Breast epithelium (tissue), 3 donors: ENCODE measurements around the gene GAL3ST2.

Experiments
- CTCF ChIP-seq, 3 donors: fragments of 450-650 bp; IDR thresholded peaks; one replicate each; pipeline ENCODE4 v1.5.1; 2016 to 2017; ENCODE audit warnings: antibody characterized with exemption in 3 of 3, mild to moderate bottlenecking in 3 of 3, moderate library complexity in 3 of 3
- POLR2AphosphoS5 ChIP-seq, 3 donors: sonication (generic); formaldehyde crosslinking; IDR thresholded peaks; one replicate each; pipeline ENCODE4 v1.6.1; 2017; ENCODE audit warnings: antibody characterized with exemption in 3 of 3

GRCh38 chr2:241793385-241793784 is 16.8 kb downstream of the GAL3ST2 start:
- no peak for TF ChIP-seq CTCF (IDR thresholded peaks at IDR 0.05)
- no peak for TF ChIP-seq POLR2AphosphoS5 (IDR thresholded peaks at IDR 0.05)
